DND-41 (cell line): Measurements from ENCODE around the gene EOGT.

ENCODE experiments used
- ATAC-seq: fragments of 200-7000 bp; cut with Tn5 transposase; 3 replicates; pipeline ENCODE4 v1.9.1; 2021; ENCODE audit warnings: low read depth; ENCODE audit not compliant: insufficient read depth
- DNase-seq: peaks from one replicate; pipeline ENCODE4 v3.0.0-alpha.2; 2020
- H2AFZ ChIP-seq: 2 replicates; pipeline ENCODE4 v1.6.0; 2012; ENCODE audit warnings: low read depth, low read length
- H3K27ac ChIP-seq: 2 replicates; pipeline ENCODE4 v1.5.1; 2012; ENCODE audit warnings: low read length, inconsistent platforms
- H3K27me3 ChIP-seq: fragments of 200-600 bp; sonication (generic); 2 replicates; pipeline ENCODE4 v1.6.0; 2012; ENCODE audit warnings: low read length, mild to moderate bottlenecking, inconsistent platforms; ENCODE audit not compliant: insufficient read depth, poor library complexity
- H3K36me3 ChIP-seq: 2 replicates; pipeline ENCODE4 v1.5.1; 2012; ENCODE audit warnings: low read length, inconsistent platforms; ENCODE audit not compliant: insufficient read depth
- H3K4me1 ChIP-seq: 2 replicates; pipeline ENCODE4 v1.5.1; 2012; ENCODE audit warnings: mild to moderate bottlenecking, low read length; ENCODE audit not compliant: insufficient read depth
- H3K4me2 ChIP-seq: 2 replicates; pipeline ENCODE4 v1.6.0; 2012; ENCODE audit warnings: mild to moderate bottlenecking, moderate library complexity, low read length, inconsistent platforms; ENCODE audit not compliant: insufficient read depth
- H3K4me3 ChIP-seq, 2 experiments: fragments of 200-600 bp in 1 of 2; shearing (Covaris generic) in 1 of 2; 2 replicates each; pipeline ENCODE4 v1.5.1; 2012 to 2016; ENCODE audit warnings: inconsistent platforms in 2 of 2, low read length in 2 of 2, mild to moderate bottlenecking in 2 of 2, low read depth in 1 of 2, moderate library complexity in 1 of 2
- H3K79me2 ChIP-seq: 2 replicates; pipeline ENCODE4 v1.6.0; 2012; ENCODE audit warnings: low read length, inconsistent platforms; ENCODE audit not compliant: insufficient read depth
- H3K9ac ChIP-seq: 2 replicates; pipeline ENCODE4 v1.6.0; 2012; ENCODE audit warnings: low read depth, mild to moderate bottlenecking, inconsistent platforms, low read length, moderate library complexity
- H3K9me3 ChIP-seq: 2 replicates; pipeline ENCODE4 v1.5.1; 2012; ENCODE audit warnings: low read length, moderate library complexity, mild to moderate bottlenecking, inconsistent platforms; ENCODE audit not compliant: insufficient read depth, severe bottlenecking
- H4K20me1 ChIP-seq: 2 replicates; pipeline ENCODE4 v1.6.0; 2012; ENCODE audit warnings: low read length; ENCODE audit not compliant: insufficient read depth
- CTCF ChIP-seq: IDR thresholded peaks from 2 replicates; pipeline ENCODE4 v1.5.1; 2012; ENCODE audit warnings: borderline replicate concordance, low read length, moderate library complexity, mild to moderate bottlenecking; ENCODE audit not compliant: poor library complexity, severe bottlenecking; ENCODE audit errors: extremely low read depth
- EZH2 ChIP-seq: IDR thresholded peaks from 3 replicates; pipeline ENCODE4 v1.6.1; 2012; ENCODE audit warnings: borderline replicate concordance, low read depth, mild to moderate bottlenecking, moderate library complexity, low read length, inconsistent platforms; ENCODE audit not compliant: severe bottlenecking

Gene EOGT

DNA sequence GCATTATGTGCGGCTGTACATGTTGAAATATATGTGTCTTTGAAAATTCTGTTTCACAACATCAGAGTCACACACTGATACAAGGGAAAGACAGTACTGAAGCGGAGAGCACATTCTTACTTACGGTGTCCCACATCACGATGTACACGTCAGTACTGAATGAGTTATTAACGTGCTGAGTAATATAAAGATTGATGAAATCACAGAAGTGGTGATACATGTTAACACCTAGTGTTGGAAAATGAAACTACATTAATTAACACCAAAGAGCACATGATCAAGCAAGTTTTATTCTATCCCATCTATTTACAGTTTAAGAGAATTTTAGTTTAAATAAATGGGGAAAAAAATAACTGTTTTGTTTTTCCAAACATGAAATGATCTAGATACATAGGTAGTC is 15.6 kb downstream of the EOGT start:
- Histone ChIP-seq H3K4me2 (no peak overlapping the region), H3K9ac (no peak overlapping the region), H3K9me3 (no peaks in the 10 kb centered on the region), H2AFZ (no peak overlapping the region), H3K27ac (no peak overlapping the region), H3K36me3 (no peaks in the 10 kb centered on the region), H3K27me3 (no peaks in the 10 kb centered on the region), H3K79me2 (no peaks in the 10 kb centered on the region), H4K20me1 (no peaks in the 10 kb centered on the region), H3K4me3 (no peak overlapping the region), H3K4me1 (no peaks in the 10 kb centered on the region)
- DNase-seq (no peak), ATAC-seq (no peak)
- TF ChIP-seq CTCF (peak; percentile 33), EZH2 (no peak)

DNA sequence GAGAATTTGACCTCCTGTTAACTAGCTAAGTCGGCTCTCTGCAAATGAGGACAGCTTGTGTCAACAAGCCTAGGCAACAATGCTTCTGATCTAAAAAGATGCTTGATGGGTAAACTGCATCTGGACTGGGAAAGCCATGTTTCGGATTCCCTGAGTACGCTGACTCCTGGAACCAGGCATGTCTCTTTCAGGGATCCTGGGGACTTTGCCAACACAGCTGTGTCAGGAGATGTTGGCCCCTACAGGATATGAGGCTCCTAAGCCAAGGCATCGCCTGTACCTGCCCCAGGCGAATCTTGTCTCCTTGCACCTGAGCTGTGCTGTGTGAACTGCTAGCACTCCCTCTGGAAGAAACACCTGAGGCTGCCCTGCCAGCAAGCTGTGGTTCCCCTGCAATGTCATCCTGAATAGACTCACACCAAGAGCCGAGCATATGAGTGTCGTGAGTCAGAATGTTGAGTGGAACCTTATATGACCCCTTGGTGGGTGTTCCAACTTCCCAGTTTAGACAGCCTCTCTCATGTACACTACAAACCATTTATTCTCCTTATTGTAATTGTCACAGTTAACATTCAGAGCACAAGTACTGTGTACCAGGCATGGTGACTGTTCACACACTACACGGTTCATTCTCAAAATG is 17.0 kb downstream of the EOGT start:
- Histone ChIP-seq H3K27ac (no peak overlapping the region), H3K9me3 (no peaks in the 10 kb centered on the region), H3K4me1 (no peaks in the 10 kb centered on the region), H3K4me3 (no peak overlapping the region), H3K9ac (no peak overlapping the region), H2AFZ (no peak overlapping the region), H4K20me1 (no peaks in the 10 kb centered on the region), H3K79me2 (no peaks in the 10 kb centered on the region), H3K27me3 (no peaks in the 10 kb centered on the region), H3K36me3 (no peaks in the 10 kb centered on the region), H3K4me2 (no peak overlapping the region)
- DNase-seq = no peak
- no peak for ATAC-seq
- no peak for TF ChIP-seq CTCF
- no peak for TF ChIP-seq EZH2

- Histone ChIP-seq H3K79me2 (no peaks in the 10 kb centered on the region), H3K27me3 (no peaks in the 10 kb centered on the region), H3K4me1 (no peaks in the 10 kb centered on the region), H3K9me3 (no peaks in the 10 kb centered on the region), H3K27ac (no peak overlapping the region), H3K9ac (no peak overlapping the region), H3K4me3 (no peak overlapping the region), H2AFZ (no peak overlapping the region), H4K20me1 (no peaks in the 10 kb centered on the region), H3K36me3 (0 out of 2 replicates have a peak, but pooled peaks cover 4% of the 10 kb centered on the region), H3K4me2 (no peak overlapping the region)
- ATAC-seq = no peak
- TF ChIP-seq CTCF (no peak), EZH2 (no peak)
- no peak for DNase-seq
Observed at GRCh38 chr3:68988740-68989139, 24.7 kb downstream of the EOGT start.
